Endothelial cell of umbilical vein (primary cell): ENCODE results near the gene HDAC3. TPM values are rescaled to one million over a fixed set of nuclear protein-coding genes. Genes with fewer than 3 reads are reported as not detected.

Experiments used
- BruUV-seq: library from RNA; stranded (reverse); fragments of 400-500 nt; replicated peaks from 2 replicates; lab custom pipeline; 2021; lab: Mats Ljungman, UMichigan
- CTCF ChIA-PET: fragments of 300-600, 350-600 bp; sonication (Branson Sonifier 250); formaldehyde crosslinking; loops from one replicate; lab custom pipeline; 2021; ENCODE audit warnings: antibody characterized with exemption, inconsistent platforms; lab: Charles Lee
- POLR2A ChIA-PET: fragments of 300-600, 350-600 bp; sonication (Branson Sonifier 250); formaldehyde crosslinking; loops from one replicate; lab custom pipeline; 2021; ENCODE audit warnings: antibody characterized with exemption, inconsistent platforms; lab: Charles Lee
- DNase-seq: peaks from one replicate; pipeline ENCODE4 v3.0.0-alpha.2; 2011; ENCODE audit warnings: low read depth, low spot score
- FAIRE-seq: peaks from 2 replicates; lab custom pipeline; 2011; peaks lifted over from hg19 to GRCh38; lab: Jason Lieb, UNC
- H2AFZ ChIP-seq: 2 replicates; pipeline ENCODE4 v1.6.0; 2012; ENCODE audit warnings: low read depth, low read length, control low read depth, inconsistent platforms
- H3K27ac ChIP-seq: 2 replicates; pipeline ENCODE4 v1.5.1; 2011; ENCODE audit warnings: low read depth, mild to moderate bottlenecking, control low read depth, low read length, moderate library complexity; ENCODE audit not compliant: insufficient read depth
- H3K27me3 ChIP-seq, 2 experiments: 2 replicates each; pipeline versions ENCODE4 v1.6.0 to v1.6.1; 2011; ENCODE audit warnings: low read length in 2 of 2, mixed read lengths in 1 of 2; ENCODE audit not compliant: control insufficient read depth in 2 of 2, insufficient read depth in 2 of 2
- H3K36me3 ChIP-seq, 2 experiments: 2 replicates in 1 of 2; 3 replicates in 1 of 2; pipeline ENCODE4 v1.5.1; 2011; ENCODE audit warnings: low read length in 2 of 2, mild to moderate bottlenecking in 1 of 2, moderate library complexity in 1 of 2; ENCODE audit not compliant: control insufficient read depth in 2 of 2, insufficient read depth in 2 of 2; ENCODE audit errors: extremely low read depth in 1 of 2
- H3K4me1 ChIP-seq: 3 replicates; pipeline ENCODE4 v1.5.1; 2011; ENCODE audit warnings: mild to moderate bottlenecking, low read length; ENCODE audit not compliant: control insufficient read depth, insufficient read depth; ENCODE audit errors: extremely low read depth
- H3K4me2 ChIP-seq: 2 replicates; pipeline ENCODE4 v1.6.1; 2011; ENCODE audit warnings: low read length, control low read depth, mixed read lengths; ENCODE audit not compliant: insufficient read depth
- H3K4me3 ChIP-seq, 3 experiments: fragments of 200-600 bp in 1 of 3; sonication (generic), shearing (Covaris generic) in 1 of 3; replicated peaks in 1 of 3; 2 replicates each; pipeline ENCODE4 v1.5.1; 2011 to 2016; ENCODE audit warnings: control low read depth in 3 of 3, low read length in 3 of 3, mild to moderate bottlenecking in 2 of 3, inconsistent platforms in 1 of 3, low read depth in 1 of 3, moderate library complexity in 1 of 3; ENCODE audit not compliant: insufficient read depth in 1 of 3
- H3K79me2 ChIP-seq: 2 replicates; pipeline ENCODE4 v1.6.0; 2012; ENCODE audit warnings: low read length, inconsistent platforms; ENCODE audit not compliant: control insufficient read depth, insufficient read depth
- H3K9ac ChIP-seq: replicated peaks from 2 replicates; pipeline ENCODE3; 2011; ENCODE audit warnings: low read length, control low read depth; ENCODE audit not compliant: insufficient read depth; ENCODE audit errors: extremely low read depth
- H3K9me1 ChIP-seq: replicated peaks from 3 replicates; pipeline ENCODE4 v1.6.0; 2011; ENCODE audit warnings: mild to moderate bottlenecking, low read length; ENCODE audit not compliant: control insufficient read depth, insufficient read depth; ENCODE audit errors: extremely low read depth
- H3K9me3 ChIP-seq: replicated peaks from 2 replicates; pipeline ENCODE4 v1.5.1; 2012; ENCODE audit warnings: low read length, inconsistent platforms; ENCODE audit not compliant: control insufficient read depth, insufficient read depth
- H4K20me1 ChIP-seq: replicated peaks from 2 replicates; pipeline ENCODE3; 2011; ENCODE audit warnings: mild to moderate bottlenecking, low read length; ENCODE audit not compliant: control insufficient read depth, insufficient read depth; ENCODE audit errors: extremely low read depth
- CTCF ChIP-seq, 2 donors: IDR thresholded peaks; 1 replicate in 1 of 2; 2 replicates in 1 of 2; pipeline ENCODE4 v1.5.1; 2011; ENCODE audit warnings: low read length in 2 of 2, mild to moderate bottlenecking in 2 of 2, moderate library complexity in 2 of 2, control low read depth in 1 of 2, inconsistent platforms in 1 of 2, low read depth in 1 of 2; ENCODE audit not compliant: insufficient read depth in 1 of 2; ENCODE audit errors: extremely low read depth in 1 of 2
- EZH2 ChIP-seq: IDR thresholded peaks from 2 replicates; pipeline ENCODE4 v1.6.1; 2012; ENCODE audit warnings: borderline replicate concordance, low read depth, mild to moderate bottlenecking, moderate library complexity, low read length, inconsistent platforms; ENCODE audit not compliant: severe bottlenecking
- FOS ChIP-seq: IDR thresholded peaks from 2 replicates; pipeline ENCODE4 v1.6.1; 2011; ENCODE audit warnings: mild to moderate bottlenecking, low read length, moderate library complexity, borderline replicate concordance; ENCODE audit not compliant: insufficient read depth
- GATA2 ChIP-seq: IDR thresholded peaks from 2 replicates; pipeline ENCODE4 v1.7.0; 2011; ENCODE audit warnings: low read depth, mild to moderate bottlenecking, moderate library complexity, mixed read lengths, low read length; ENCODE audit not compliant: insufficient read length, insufficient read depth
- JUN ChIP-seq: IDR thresholded peaks from 2 replicates; pipeline ENCODE4 v1.6.1; 2011; ENCODE audit warnings: borderline replicate concordance, low read depth; ENCODE audit not compliant: insufficient read length, insufficient read depth
- MAX ChIP-seq: IDR thresholded peaks from 2 replicates; pipeline ENCODE4 v1.6.1; 2011; ENCODE audit not compliant: insufficient read depth, insufficient read length
- MYC ChIP-seq: IDR thresholded peaks from one replicate; pipeline ENCODE4 v1.6.1; 2011; ENCODE audit warnings: mild to moderate bottlenecking, low read depth, low read length
- POLR2A ChIP-seq: IDR thresholded peaks from 2 replicates; pipeline ENCODE4 v1.6.1; 2012; ENCODE audit warnings: low read depth, mild to moderate bottlenecking, control low read depth, low read length
- POLR2AphosphoS5 ChIP-seq: IDR thresholded peaks from 2 replicates; pipeline ENCODE4 v1.6.1; 2012; ENCODE audit warnings: low read depth, mild to moderate bottlenecking, control low read depth, low read length, moderate library complexity; ENCODE audit not compliant: insufficient read depth
- dilution Hi-C: fragments of 300-500 bp; cut with MboI; formaldehyde crosslinking; loops from one replicate; pipeline ENCODE4 v1.15.0; 2019; ENCODE audit warnings: low sequenced_read_pairs; ENCODE audit not compliant: extremely low pct_ligation_motif_present
- intact Hi-C: fragments of 100-400 bp; cut with micrococcal nuclease; formaldehyde crosslinking; loops from one replicate; pipeline ENCODE4 v1.10.0; 2022
- polyA plus RNA-seq, 4 experiments: library from polyadenylated mRNA; depleted of rRNA in 3 of 4; stranded (reverse) in 3 of 4; unstranded in 1 of 4; fragments of >200 nt; gene quantifications; 2 replicates each; pipeline versions ENCODE4 v1.2.1 to v1.2.3, GENCODE V29; 2011 to 2012; ENCODE audit warnings: missing spikeins in 1 of 4
- total RNA-seq: library from RNA; stranded (reverse); gene quantifications from 2 replicates; pipeline ENCODE4 v1.2.3, GENCODE V29; 2021

HDAC3 gene
- total and polyA plus RNA-seq, 2 donors (not counting 3 experiments of a cell fraction or from before 2014, with no cell fraction given) = 58.5 to 75.5 TPM

GRCh38 chr5:141649972-141650371 lies 13.3 kb upstream of the HDAC3 start:
- dilution Hi-C loops (no loop called here), intact Hi-C loops (no loop called here)
- Histone ChIP-seq H3K79me2 (no peaks in the 10 kb centered on the region), H3K27me3 (no peaks in the 10 kb centered on the region), H2AFZ (no peak overlapping the region), H3K4me1 (peaks cover 9% of the 10 kb centered on the region), H3K4me2 (no peak overlapping the region), H3K36me3 (peaks cover 10 to 18% of the 10 kb centered on the region in 2 experiments), H4K20me1 (no peaks in the 10 kb centered on the region), H3K4me3 (no peak overlapping the region), H3K9ac (no peak overlapping the region), H3K27ac (no peak overlapping the region), H3K9me1 (no peaks in the 10 kb centered on the region), H3K9me3 (no peaks in the 10 kb centered on the region)
- FAIRE-seq (no peak), DNase-seq (no peak)
- no TSS peak for BruUV-seq
- POLR2A ChIA-PET = no interaction called here
- CTCF ChIA-PET = interaction anchor here (2.9 kb wide), 1 partner anchor 58 kb away, joined by 12 read pairs; no protein-coding TSS in a partner anchor
- no peak for TF ChIP-seq GATA2

GRCh38 chr5:141649056-141649688 lies 12.5 kb upstream of the HDAC3 start:
- H3K4me2 ChIP-seq = no peak overlapping the region
- intact Hi-C loops (no loop called here), dilution Hi-C loops (no loop called here)
- H2AFZ ChIP-seq = no peak overlapping the region
- no peaks in the 10 kb centered on the region for H3K27me3 ChIP-seq
- no peaks in the 10 kb centered on the region for H3K9me3 ChIP-seq
- POLR2A ChIA-PET = no interaction called here
- DNase-seq (no peak), FAIRE-seq (no peak)
- peaks cover 9% of the 10 kb centered on the region for H3K4me1 ChIP-seq
- no TSS peak for BruUV-seq
- no peak overlapping the region for H3K27ac ChIP-seq
- H3K79me2 ChIP-seq = no peaks in the 10 kb centered on the region
- no peak overlapping the region for H3K4me3 ChIP-seq
- no peak overlapping the region for H3K9ac ChIP-seq
- no peaks in the 10 kb centered on the region for H4K20me1 ChIP-seq
- H3K9me1 ChIP-seq = no peaks in the 10 kb centered on the region
- peaks cover 9 to 18% of the 10 kb centered on the region in 2 experiments for H3K36me3 ChIP-seq
- TF ChIP-seq EZH2 = no peak
- TF ChIP-seq POLR2A = no peak
- no peak for TF ChIP-seq GATA2
- no peak for TF ChIP-seq MYC
- no peak for TF ChIP-seq JUN
- TF ChIP-seq CTCF (IDR thresholded peaks at IDR 0.05; ENCODE audit: extremely low read depth in 1 of 2, insufficient read depth in 1 of 2, low read depth in 1 of 2, low read length in 2 of 2) = no peak
- no peak for TF ChIP-seq FOS
- no peak for TF ChIP-seq POLR2AphosphoS5
- no peak for TF ChIP-seq MAX
- CTCF ChIA-PET = interaction anchor here (0.8 to 2.9 kb wide), 3 partner anchors 30 to 57 kb away, joined by 3 to 12 read pairs (median 3); partner anchors contain the start of gene DIAPH1
